ENCODE data around the gene PTGR3.

PTGR3 gene

GRCh38 chr18:75213611-75214331 lies 4.8 kb upstream of the PTGR3 start:
- no peak for DNase-seq

GRCh38 chr18:75212751-75213090 lies 3.8 kb upstream of the PTGR3 start:
- no peak for DNase-seq

GRCh38 chr18:75211953-75212750 lies 3.2 kb upstream of the PTGR3 start:
- DNase-seq: no peak

- DNase-seq: no peak
Measured at GRCh38 chr18:75211626-75211952, 2.6 kb upstream of the PTGR3 start.

GRCh38 chr18:75211002-75211621 lies 2.2 kb upstream of the PTGR3 start:
- DNase-seq: no peak

- DNase-seq: peak; percentile 61
Measured at GRCh38 chr18:75210274-75211001, 1.5 kb upstream of the PTGR3 start, which contains the start of gene TSHZ1. TSHZ1 (plus strand) TSS chr18:75210797; CDS start chr18:75211877, 1,080 bp downstream.

GRCh38 chr18:75209951-75210258 lies 966 bp upstream of the PTGR3 start:
- no peak for DNase-seq

- no peak for DNase-seq
Measured at GRCh38 chr18:75208836-75209128, 157 bp downstream of the PTGR3 start.

- DNase-seq: no peak
Measured at GRCh38 chr18:75208155-75208835, 644 bp downstream of the PTGR3 start.

- no peak for DNase-seq
Measured at GRCh38 chr18:75207310-75208154, 1.4 kb downstream of the PTGR3 start.

- DNase-seq: no peak
Measured at GRCh38 chr18:75206452-75207309, 2.3 kb downstream of the PTGR3 start.

GRCh38 chr18:75205514-75206132 lies 3.3 kb downstream of the PTGR3 start:
- DNase-seq: no peak

GRCh38 chr18:75204732-75205513 lies 4.0 kb downstream of the PTGR3 start:
- DNase-seq: no peak

GRCh38 chr18:75204269-75204731 lies 4.6 kb downstream of the PTGR3 start:
- no peak for DNase-seq

- DNase-seq: no peak
Measured at GRCh38 chr18:75203416-75204268, 5.3 kb downstream of the PTGR3 start.

GRCh38 chr18:75202696-75203365 lies 6.1 kb downstream of the PTGR3 start:
- no peak for DNase-seq

GRCh38 chr18:75201282-75202270 lies 7.4 kb downstream of the PTGR3 start:
- no peak for DNase-seq

Data from KG1 (cell line).